Stimulated activated CD8-positive, alpha-beta memory T cell treated with anti-CD3 and anti-CD28 coated beads, Interleukin-12 subunit alpha, Interleukin-12 subunit beta, amount 100 ng/mL, for 24 hours (primary cell): ENCODE data around the gene BLTP3B.

Experiments used
- DNase-seq: peaks from one replicate; pipeline ENCODE4 v3.0.0-alpha.2; 2020; ENCODE audit errors: extremely low read depth

Gene BLTP3B

DNA sequence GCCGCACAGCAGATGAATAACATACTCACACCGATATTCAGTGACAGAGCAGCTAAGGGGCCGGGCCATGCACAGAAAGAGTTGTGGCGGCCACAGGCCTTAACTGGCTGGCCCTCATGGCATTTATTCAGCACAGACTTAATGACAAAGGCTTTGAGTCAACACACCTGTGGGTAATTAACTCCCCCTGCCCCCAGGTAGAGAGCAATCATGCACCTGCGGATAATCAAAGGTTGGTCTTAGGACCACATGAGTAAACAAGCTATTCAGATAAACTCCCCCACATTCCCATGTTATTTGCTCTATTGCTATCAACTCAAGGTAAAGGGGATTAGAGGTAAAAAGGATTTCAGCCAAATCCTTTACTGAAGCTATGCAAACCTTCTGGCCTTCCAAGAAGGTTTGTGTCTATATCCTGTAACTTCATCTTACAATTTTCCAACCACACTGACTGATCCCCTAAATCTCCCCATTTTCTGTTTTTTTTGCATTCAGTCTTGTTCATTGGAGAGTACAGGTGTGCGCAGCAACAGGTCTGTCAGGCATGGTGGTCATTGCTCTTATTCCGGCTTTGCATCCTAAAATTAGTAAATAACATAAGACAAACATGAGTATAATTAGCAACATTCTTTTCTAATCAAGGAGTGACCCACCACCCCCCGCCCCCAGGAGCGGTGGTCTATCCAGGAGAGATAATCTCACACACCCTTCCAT is 16.9 kb upstream of the BLTP3B start:
- DNase-seq, result no peak

DNA sequence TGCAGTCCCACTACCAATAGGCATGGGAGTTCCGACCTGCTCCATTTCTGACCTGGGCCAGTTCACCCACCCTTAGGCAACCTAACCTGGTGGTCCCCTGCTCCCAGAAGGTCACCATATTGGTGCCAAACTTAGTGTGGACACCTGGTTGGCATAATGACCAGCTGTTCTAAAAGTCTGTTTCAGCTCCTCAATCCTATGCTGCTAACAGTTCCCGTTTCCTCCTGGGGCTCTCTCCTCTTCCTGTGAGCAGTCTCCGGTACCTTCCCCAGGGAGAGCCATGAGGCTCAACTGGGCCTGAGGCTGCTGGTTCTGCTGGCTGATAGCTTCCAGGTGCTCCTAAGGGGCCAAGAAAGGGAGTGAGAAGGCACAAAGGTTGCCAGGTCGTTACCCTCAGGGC is 15.9 kb upstream of the BLTP3B start:
- DNase-seq, result no peak

DNA sequence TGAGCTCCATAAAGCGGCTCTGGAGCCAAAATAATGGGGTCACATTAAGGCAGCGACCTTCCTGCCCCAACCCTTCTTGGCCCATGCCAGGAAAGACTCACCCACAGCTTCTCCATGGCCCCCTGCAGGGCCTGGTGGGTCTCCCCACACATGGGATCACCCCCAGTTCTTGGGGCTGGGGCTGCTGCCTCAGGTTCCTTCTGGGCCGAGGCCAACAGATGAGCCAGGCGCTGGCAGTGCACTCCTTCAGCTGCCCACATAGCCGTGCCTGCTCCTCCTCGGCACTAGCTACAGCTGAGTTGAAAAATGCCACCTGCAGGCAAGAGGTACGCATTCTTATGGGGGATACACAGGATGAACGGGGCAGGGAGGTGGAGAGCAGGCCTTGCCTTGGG is 14.8 kb upstream of the BLTP3B start:
- no peak for DNase-seq

DNA sequence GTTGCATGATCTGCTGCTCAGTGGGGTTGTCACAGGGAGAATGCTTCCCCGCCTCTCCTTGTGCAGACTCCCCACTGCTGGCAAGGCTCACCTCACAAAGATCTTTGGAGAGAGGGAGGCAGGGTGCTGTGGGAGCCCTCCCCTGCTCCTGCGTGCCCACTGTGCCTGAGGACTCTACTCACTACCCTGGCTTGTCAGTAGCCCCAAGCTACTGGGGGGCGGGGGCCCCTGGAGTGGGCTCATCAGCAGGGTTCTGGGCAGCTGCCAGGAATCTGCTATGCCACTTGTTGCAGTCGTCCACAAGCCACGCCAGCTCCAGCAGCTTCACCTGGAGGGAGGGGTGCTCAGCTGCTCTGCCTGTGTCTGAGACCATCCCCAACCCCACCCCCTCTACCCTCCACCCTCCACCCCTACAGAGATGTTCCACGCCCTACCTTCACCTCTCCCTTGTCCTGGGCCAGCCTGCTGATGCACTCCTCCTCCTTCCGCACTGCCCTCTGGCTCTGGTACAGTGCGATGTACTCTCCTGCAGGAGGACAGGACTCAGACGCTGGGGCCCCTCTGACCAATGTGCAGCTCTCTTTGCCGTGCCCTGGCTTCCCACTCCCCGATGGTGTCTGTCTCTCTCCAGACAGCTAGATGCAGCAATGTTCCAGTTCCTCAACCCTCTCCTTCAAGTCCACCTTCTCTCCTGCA is 14.2 kb upstream of the BLTP3B start:
- no peak for DNase-seq

DNA sequence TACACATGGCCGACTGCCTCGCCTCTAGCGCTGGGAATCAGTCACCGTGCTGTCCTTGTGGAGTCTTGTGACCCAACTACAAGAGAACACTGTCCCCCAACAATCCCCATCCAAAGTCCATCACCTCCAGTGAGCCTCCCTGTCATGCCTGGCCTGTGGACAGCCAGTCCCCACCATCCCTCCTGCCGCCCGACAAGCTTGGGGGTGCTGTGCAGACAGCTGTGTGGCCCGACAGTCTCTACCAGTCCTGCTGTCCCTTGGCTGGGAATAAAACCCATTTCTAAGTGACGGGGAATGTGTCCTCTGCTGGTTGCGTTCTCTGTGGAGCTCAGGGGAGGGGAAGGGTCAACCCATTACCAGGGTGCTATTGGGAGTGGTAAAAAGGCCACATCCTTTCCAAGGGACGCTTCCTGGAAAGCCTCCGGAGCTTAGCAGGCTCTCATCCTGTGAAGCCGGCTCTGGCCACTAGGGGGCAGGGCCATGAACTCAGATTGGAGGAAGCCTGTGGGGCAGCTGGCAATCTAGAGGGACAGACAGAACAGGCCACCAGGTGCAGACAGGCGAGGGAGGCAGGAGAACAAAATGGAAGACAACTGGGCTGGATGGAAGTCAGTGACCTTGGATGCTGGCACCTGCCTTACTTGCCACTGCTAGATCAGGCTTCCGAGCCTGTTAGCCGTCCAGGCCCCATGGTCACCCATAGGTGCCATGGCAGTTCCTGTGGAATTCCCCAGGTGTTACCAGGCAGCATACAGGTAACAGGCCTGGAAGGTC is 12.0 kb upstream of the BLTP3B start:
- DNase-seq, result peak; percentile 43

DNA sequence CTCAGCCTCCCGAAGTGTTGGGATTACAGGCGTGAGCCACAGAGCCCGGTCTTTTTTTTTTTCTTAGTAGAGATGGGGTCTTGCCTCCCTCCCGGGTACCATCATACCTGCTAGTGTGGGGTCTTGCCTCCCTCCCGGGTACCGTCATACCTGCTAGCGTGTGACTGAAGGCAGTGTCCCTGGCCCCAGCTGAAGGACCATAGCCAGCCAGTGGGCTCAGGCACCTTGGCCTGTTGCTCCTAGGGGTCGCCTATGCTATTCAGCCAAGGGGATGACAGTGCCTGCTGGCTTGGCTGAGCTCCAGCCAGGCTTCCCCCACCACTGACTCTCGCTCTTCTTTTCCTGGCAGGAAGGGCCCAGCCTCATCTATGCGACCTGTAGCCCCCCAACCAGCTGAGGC is 10.5 kb upstream of the BLTP3B start:
- no peak for DNase-seq

DNA sequence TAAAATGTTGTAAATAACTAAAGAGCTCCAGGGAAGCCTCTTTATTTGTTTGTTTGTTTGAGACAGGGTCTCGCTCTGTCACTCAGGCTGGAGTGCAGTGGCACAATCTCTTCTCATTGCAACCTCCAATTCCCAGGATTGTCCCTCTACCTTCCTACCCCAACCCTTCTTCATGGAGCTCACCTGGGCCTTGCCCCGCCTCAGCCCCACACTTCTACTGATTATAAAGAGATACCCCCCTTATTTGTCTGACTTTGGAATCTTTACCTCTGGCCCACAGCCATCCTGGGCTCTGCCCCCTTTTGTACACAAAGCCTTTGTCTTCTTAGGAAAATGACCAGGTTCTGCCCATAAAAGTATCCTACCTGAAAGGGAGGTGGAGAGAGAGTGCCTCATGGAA is 9.1 kb upstream of the BLTP3B start:
- DNase-seq, result no peak

DNA sequence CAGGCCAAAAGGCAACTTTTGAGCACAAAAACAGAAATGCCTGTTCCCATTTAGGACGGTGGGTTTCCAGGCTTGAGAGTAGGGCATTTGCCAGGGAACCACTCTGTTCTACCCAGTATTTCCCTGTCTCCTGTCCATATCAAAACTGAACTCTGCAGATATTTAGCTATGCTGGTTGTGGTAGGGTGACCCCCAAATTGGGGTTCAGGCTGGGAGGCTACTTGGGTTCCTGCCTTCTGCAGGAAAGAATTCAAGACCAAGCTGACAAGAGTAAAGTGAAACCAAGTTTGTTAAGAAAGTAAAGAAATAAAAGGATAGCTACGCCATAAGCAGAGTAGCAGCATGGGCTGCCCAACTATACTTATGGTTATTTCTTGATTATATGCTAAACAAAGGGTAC is 3.6 kb upstream of the BLTP3B start:
- no peak for DNase-seq

DNA sequence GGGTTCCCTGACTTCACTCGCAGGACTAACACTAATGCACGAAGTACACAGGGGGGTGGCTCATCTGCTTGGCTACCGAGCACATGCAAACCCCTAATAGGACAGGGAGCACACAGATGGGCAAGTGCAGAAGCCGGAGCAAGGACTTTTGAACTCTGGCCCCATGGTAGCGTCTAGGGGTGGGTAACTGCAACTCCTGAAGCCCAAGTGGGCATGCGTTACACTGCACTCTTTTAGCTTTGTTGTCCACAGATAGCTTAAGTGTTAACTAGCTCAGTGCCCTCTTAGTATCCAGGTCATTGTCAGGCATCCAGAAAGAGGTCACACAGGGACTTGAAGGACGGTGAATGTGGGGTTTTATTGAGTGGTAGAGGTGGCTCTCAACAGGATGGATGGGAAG is 3.0 kb upstream of the BLTP3B start:
- no peak for DNase-seq

DNA sequence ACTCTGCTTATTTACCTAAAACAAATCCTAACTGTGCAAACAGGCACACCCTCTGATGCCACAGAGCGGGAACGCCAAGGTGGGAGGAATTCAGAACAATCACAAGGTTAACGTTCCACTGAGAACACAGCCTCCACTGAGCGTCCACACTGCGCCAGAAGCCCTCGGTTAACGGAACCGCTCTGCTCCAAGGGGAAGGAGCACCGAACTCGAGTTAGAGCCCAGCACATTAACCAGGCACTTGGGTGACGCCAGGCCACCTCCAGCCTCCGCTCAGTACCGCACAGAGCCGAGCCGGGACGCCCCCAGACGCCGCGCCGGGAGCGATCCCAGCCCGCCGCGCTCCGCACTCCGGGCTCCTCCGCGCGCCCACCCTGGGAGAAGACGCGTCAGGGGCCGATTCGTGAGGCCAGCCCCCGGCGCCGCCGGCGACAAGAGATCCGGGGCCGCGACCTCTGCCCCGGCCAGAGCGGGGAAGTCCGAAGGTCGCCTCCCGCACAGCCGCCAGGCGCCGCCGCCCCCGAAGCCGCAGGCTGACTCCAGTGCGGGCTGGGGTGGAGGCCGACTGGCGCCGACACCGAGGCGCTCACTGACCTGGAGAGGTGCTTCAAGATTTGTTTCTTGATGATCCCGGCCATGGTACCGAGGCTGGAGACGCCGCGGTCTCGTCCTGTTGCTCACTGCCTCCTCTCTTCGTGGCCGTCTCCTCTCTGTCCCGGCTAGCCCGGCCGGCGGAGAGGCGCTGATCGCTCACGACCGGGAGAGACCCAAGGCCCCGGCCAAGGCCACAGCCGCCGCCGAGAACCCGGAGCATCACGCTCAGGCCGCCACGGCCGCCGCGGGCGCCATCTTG is 450 bp downstream of the BLTP3B start:
- no peak for DNase-seq

DNA sequence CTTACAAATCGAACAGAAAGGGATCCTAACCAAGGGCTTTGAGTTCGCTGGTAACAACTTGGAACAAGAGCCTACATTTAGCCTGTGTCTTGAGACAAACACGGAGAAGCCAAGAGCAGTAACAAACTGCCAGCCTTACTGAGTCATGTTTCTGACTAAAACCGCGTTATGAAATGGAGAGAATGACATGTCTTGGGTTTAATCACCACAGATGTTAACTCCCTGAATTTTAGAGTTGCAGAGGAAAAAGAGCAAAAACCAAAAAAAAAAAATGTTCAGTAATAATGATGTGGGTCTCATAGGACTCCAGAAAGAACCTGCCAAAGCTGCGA is 1.0 kb downstream of the BLTP3B start:
- no peak for DNase-seq

DNA sequence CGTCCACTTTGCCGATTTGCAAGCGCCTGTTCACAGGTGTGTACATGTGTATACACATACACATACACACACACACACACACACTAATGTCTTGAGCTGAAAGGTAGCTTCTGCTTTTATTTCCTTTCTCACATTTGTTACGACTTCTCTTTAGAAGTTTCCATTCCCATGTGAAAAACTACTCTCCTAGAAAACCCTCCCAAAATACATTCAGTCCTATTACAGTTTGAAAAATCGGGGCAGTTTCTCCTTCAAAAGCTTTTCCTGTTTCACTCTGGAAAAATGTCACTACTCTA is 3.9 kb downstream of the BLTP3B start:
- no peak for DNase-seq

DNA sequence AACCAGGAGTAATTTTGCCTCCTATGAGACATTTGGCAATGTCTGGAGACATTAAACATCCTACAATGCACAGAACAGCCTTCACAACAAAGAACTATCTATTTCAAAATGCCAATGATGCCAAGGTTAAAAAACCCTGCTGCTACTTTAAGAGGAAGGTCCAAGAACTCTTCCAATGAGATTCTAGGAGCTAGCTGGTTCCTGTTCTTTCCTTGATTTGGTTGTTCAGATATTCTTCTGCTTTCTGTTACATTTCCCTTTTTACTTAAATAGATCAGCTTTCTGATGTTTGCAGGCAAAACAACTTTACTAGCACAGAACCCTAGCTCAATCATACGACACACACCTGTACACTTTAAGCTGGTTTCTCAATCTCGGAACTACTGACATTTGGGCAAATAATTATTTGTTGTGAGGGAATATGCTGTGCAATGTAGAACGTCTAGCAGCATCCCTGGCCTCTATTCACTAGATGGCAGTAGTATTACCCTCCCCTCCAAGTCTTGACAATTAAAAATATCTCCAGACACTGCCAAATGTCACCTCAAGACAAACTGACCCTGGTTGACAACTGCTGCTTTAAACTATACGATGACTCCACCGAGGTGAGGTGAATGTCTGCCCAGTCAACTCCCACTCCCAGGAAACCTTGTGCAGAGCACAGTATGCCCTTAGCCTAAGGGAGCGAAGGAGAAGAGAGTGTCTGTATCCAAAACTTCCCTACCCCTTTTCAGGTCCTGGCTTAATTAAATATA is 4.4 kb downstream of the BLTP3B start:
- DNase-seq, result no peak

DNA sequence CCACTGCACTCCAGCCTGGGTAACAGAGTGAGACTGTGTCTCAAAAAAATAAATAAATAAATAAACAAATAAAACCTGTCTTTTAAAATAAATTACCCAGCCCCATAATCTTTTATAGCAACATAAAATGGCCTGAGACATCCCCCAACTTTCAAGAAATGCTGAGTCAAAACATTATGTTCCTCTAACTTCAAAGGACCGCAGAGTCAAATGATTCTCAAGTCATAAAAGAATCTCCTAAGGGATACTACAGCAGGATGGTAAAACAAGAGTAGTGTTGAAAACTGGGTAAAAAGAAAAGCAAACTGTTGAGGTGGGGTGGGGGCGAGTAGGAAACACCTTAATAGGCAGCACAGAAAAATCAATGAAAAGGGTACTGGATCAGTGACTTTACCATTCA is 9.5 kb downstream of the BLTP3B start:
- DNase-seq, result no peak

DNA sequence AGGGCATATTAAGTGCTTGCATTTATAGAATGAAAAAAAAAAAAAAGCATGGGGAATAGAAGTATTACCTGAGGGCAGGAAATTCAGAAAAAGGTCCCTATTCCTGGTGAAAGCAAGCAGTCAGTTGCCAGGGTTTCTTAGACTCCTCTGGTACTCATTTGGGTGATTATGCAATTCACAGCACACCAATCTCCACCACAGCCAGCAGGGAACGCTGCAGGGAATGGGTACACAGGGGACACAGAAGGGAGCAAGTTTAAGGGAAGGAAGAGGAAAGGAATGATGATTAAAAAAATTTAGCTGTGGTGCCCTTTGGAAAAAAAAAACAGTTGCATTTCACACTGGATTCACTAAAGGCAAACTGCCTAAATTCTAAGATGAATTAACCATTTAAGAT is 14.2 kb downstream of the BLTP3B start:
- DNase-seq, result no peak

DNA sequence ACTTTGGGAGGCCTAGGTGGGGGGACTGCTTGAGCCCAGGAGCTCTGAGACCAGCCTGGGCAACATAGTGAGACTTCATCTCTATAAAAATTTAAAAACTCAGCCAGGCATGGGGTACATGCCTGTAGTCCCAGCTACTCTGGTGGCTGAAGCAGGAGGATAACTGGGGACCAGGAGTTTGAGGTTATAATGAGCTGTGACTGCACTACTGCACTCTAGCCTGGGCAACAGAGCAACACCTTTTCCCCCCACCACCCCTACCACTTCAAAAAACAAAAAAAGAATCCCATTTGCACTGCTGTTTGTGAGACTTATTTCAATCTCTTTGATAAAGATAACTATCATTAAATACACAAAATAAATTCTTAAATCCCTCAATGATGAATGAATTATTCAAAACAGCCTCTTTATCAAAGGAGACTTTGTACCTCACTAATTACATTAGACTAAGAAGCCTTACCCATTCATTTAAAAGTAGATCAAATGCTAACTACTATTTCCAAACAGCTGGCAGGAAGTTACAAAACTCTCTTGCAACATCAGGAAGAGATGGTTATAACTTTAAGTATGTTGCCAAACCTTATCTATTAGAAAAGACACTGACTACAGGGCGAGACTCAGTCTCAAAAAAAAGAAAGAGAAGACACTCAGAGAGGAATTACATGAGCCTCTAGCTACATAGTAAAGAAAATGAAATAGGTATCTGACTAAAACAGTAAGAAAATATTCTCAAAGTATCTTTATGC is 14.7 kb downstream of the BLTP3B start:
- DNase-seq, result no peak

DNA sequence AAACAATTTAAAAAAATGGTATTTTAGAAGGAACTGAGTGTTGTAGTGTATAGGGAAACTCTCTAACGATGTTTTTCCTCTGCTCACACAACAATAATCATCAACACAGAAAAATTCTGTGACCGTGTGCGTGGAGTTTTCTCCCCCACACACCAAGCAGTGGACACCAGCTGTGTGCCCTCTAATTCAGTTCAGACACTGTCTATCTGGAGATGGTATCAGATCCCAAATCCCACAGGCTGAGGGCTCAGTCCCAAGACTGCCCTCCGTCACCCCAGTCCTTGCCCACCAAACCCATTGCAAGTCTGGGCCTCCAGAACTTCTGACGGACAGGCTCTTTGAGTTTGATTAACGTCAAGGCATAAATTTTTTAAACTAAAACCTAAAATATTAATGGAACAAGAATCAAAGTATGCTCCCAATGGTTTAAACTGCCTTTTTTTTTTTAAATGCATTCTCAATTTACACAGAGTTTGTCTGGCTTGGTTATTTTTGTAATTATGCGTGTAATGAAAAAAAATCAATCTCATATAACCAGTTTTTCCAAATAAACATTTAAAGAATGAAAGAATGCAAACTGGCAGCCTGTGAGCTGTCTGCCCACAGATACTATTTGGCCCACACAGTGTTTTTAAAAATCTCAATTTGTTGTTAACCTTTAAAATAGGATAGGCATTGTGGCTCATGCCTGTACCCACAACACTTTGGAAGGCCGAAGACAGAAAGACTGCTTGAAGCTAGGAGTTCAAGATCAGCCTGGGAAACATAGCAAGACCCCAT is 19.2 kb downstream of the BLTP3B start:
- DNase-seq, result no peak

DNA sequence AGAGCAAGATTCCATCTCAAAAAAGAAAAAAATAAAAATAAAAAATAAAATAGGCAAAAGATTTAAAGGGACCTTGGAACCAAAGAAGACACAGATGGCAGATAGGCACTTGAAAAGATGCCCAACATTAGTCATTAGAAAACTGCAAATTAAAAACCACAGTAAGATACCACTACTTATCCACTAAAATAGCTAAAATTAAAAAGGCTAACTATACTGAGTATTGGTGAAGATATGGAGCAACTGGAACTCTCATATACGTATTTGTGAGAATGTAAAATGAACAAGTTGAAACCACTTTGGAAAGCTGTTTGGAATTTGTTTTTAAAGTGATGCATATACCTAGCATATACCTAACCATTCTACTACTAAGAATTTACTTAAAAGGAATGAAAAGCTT is 22.3 kb downstream of the BLTP3B start:
- no peak for DNase-seq

DNA sequence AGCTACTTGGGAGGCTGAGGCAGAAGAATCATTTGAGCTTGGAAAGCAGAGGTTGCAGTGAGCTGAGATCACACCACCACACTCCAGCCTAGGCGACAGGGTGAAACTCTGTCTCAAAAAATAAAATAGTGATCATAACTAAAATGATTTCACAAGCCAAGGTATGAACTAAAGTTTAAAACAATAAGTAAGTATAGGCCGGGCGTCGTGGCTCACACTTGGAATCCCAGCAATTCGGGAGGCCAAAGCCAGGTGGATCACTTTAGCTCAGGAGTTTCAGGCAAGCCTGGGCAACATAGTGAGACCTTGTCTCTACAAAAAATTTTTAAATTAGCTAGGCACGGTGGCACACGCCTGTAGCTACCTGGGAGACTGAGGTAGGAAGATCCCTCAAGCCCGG is 27.4 kb downstream of the BLTP3B start:
- no peak for DNase-seq

DNA sequence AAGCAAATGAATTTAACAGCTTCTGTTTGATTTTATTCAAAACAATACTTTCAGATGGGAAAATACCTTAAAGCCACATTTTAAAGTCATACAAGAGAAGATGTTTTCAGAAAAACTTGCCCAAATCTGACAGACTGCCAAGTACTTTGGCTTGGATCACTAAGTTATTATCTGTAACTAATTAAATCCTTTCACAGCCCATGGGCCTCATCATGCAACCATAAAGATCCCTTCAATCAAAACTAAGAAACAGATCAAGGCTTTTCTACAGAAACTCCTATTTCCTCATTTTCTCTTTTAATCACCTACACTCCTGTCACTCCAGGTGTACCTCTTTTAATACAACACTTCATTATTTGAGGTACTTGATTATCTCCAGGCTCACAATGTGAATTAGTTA is 28.1 kb downstream of the BLTP3B start:
- no peak for DNase-seq
